ENCODE data around the gene LENG1.

LENG1 gene

GRCh38 chr19:54115109-54116063 is 44.1 kb downstream of the LENG1 start, which contains the start of the genes PRPF31 and TFPT:
Gene PRPF31, plus strand, starts transcription at chr19:54115754. Its CDS starts 2,525 bp downstream, at chr19:54118279.
Gene TFPT, minus strand, starts transcription at chr19:54115657. Its CDS starts 388 bp downstream, at chr19:54115269.
- TF ChIP-seq TAF1 (IDR thresholded peaks at IDR 0.05; ENCODE audit: low read depth) (peak; percentile 68), CEBPB (IDR thresholded peaks at IDR 0.05) (no peak; the same call in 1 of the 2 replicates), TCF12 (IDR thresholded peaks at IDR 0.05; ENCODE audit: low read depth) (peak; percentile 82), USF1 (IDR thresholded peaks at IDR 0.05) (peak; percentile 44), EGR1 (IDR thresholded peaks at IDR 0.05) (no peak), REST (IDR thresholded peaks at IDR 0.05; ENCODE audit: low read depth) (no peak), MAX (IDR thresholded peaks at IDR 0.05) (peak; percentile 76), NFIC (IDR thresholded peaks at IDR 0.05) (peak; percentile 30), ZBTB7A (IDR thresholded peaks at IDR 0.05; ENCODE audit: low read depth) (no peak), FOXM1 (IDR thresholded peaks at IDR 0.05; ENCODE audit: borderline replicate concordance, low read depth) (no peak; the same call in 1 of the 2 replicates), RAD21 (IDR thresholded peaks at IDR 0.05; ENCODE audit: low read depth) (no peak), EP300 (IDR thresholded peaks at IDR 0.05; ENCODE audit: borderline replicate concordance) (peak; percentile 21; the same call in 1 of the 2 replicates), TEAD4 (IDR thresholded peaks at IDR 0.05) (peak; percentile 57; the same call in 1 of the 2 replicates), CREB1 (IDR thresholded peaks at IDR 0.05; ENCODE audit: low read depth) (peak; percentile 97), YY1 (IDR thresholded peaks at IDR 0.05; ENCODE audit: low read depth) (peak; percentile 71)

- no peak for TF ChIP-seq NFIC (IDR thresholded peaks at IDR 0.05)
- TF ChIP-seq YY1 (IDR thresholded peaks at IDR 0.05; ENCODE audit: low read depth), result no peak
- no peak for TF ChIP-seq CREB1 (IDR thresholded peaks at IDR 0.05; ENCODE audit: low read depth)
Measured at GRCh38 chr19:54114340-54115108, 45.0 kb downstream of the LENG1 start.

GRCh38 chr19:54109651-54110050 is 49.9 kb downstream of the LENG1 start:
- no peak for TF ChIP-seq USF1 (IDR thresholded peaks at IDR 0.05)

- TF ChIP-seq CEBPB (IDR thresholded peaks at IDR 0.05) (no peak), YY1 (IDR thresholded peaks at IDR 0.05; ENCODE audit: low read depth) (no peak), EGR1 (IDR thresholded peaks at IDR 0.05) (no peak), REST (IDR thresholded peaks at IDR 0.05; ENCODE audit: low read depth) (no peak), USF1 (IDR thresholded peaks at IDR 0.05) (no peak), TEAD4 (IDR thresholded peaks at IDR 0.05) (no peak)
Measured at GRCh38 chr19:54108496-54108895, 51.0 kb downstream of the LENG1 start.

- TF ChIP-seq TCF12 (IDR thresholded peaks at IDR 0.05; ENCODE audit: low read depth) (no peak), EGR1 (IDR thresholded peaks at IDR 0.05) (no peak), CREB1 (IDR thresholded peaks at IDR 0.05; ENCODE audit: low read depth) (no peak), NFIC (IDR thresholded peaks at IDR 0.05) (no peak), YY1 (IDR thresholded peaks at IDR 0.05; ENCODE audit: low read depth) (no peak), MAX (IDR thresholded peaks at IDR 0.05) (no peak), EP300 (IDR thresholded peaks at IDR 0.05; ENCODE audit: borderline replicate concordance) (no peak), FOXM1 (IDR thresholded peaks at IDR 0.05; ENCODE audit: borderline replicate concordance, low read depth) (no peak), CEBPB (IDR thresholded peaks at IDR 0.05) (no peak), USF1 (IDR thresholded peaks at IDR 0.05) (no peak), ZBTB7A (IDR thresholded peaks at IDR 0.05; ENCODE audit: low read depth) (no peak), TAF1 (IDR thresholded peaks at IDR 0.05; ENCODE audit: low read depth) (no peak), TEAD4 (IDR thresholded peaks at IDR 0.05) (no peak), RAD21 (IDR thresholded peaks at IDR 0.05; ENCODE audit: low read depth) (no peak), REST (IDR thresholded peaks at IDR 0.05; ENCODE audit: low read depth) (no peak)
Measured at GRCh38 chr19:54107876-54108490, 51.5 kb downstream of the LENG1 start.

Measured in Ishikawa (cell line).